OCI-LY3 (cell line): ENCODE data around the gene MACROD1.

Experiments
- H2AFZ ChIP-seq: fragments of 200-600, 300-600 bp; shearing (Covaris generic); 2 replicates; pipeline ENCODE4 v1.6.0; 2014; ENCODE audit warnings: antibody characterized with exemption, low read depth, low read length
- H3K27ac ChIP-seq: fragments of 200-600, 300-600 bp; sonication (generic); 2 replicates; pipeline ENCODE4 v1.5.1; 2014; ENCODE audit warnings: mild to moderate bottlenecking, low read length, moderate library complexity, mixed read lengths
- H3K27me3 ChIP-seq: fragments of 200-600, 300-600 bp; sonication (generic); 2 replicates; pipeline ENCODE4 v1.6.1; 2014; ENCODE audit warnings: low read depth, low read length, mixed read lengths
- H3K36me3 ChIP-seq: fragments of 200-600, 300-600 bp; sonication (generic); replicated peaks from 2 replicates; pipeline ENCODE3; 2014; ENCODE audit warnings: low read depth, low read length, mixed read lengths
- H3K4me1 ChIP-seq: fragments of 300-600, 200-600 bp; sonication (generic); 2 replicates; pipeline ENCODE4 v1.6.1; 2014; ENCODE audit warnings: low read length, mixed read lengths
- H3K4me2 ChIP-seq: fragments of 200-600, 300-600 bp; sonication (generic); 2 replicates; pipeline ENCODE4 v1.6.1; 2014; ENCODE audit warnings: low read length, mixed read lengths
- H3K4me3 ChIP-seq: fragments of 300-600, 200-600 bp; sonication (generic); 2 replicates; pipeline ENCODE4 v1.5.1; 2014; ENCODE audit warnings: antibody characterized with exemption, mild to moderate bottlenecking, low read length, moderate library complexity
- H3K79me2 ChIP-seq: fragments of 300-600, 200-600 bp; shearing (Covaris generic); 2 replicates; pipeline ENCODE4 v1.6.1; 2014; ENCODE audit warnings: mild to moderate bottlenecking, low read length, mixed read lengths
- H3K9ac ChIP-seq: fragments of 300-600, 200-600 bp; shearing (Covaris generic); 2 replicates; pipeline ENCODE4 v1.6.0; 2014; ENCODE audit warnings: mild to moderate bottlenecking, low read length, moderate library complexity
- H3K9me3 ChIP-seq: fragments of 200-600, 300-600 bp; shearing (Covaris generic); 2 replicates; pipeline ENCODE4 v1.6.1; 2014; ENCODE audit warnings: low read length, mixed read lengths; ENCODE audit not compliant: insufficient read depth
- H4K20me1 ChIP-seq: fragments of 200-600, 300-600 bp; sonication (generic); 2 replicates; pipeline ENCODE4 v1.6.1; 2016; ENCODE audit warnings: low read length, mixed read lengths; ENCODE audit not compliant: insufficient read depth
- CTCF ChIP-seq: fragments of 200-600, 300-600 bp; sonication (generic); IDR thresholded peaks from 2 replicates; pipeline ENCODE4 v1.5.1; 2014; ENCODE audit warnings: antibody characterized with exemption, low read length, low read depth
- EZH2phosphoT487 ChIP-seq: fragments of 200-600 bp; shearing (Covaris generic); IDR thresholded peaks from 2 replicates; pipeline ENCODE4 v1.6.1; 2018; ENCODE audit warnings: antibody characterized with exemption, mixed run types, low read depth

MACROD1 gene

GRCh38 chr11:64099436-64099835 is 66.5 kb downstream of the MACROD1 start:
- H3K27ac ChIP-seq, result no peak overlapping the region
- H3K4me3 ChIP-seq, result no peak overlapping the region
- no peaks in the 10 kb centered on the region for H3K9me3 ChIP-seq
- H3K36me3 ChIP-seq, result no peaks in the 10 kb centered on the region
- no peaks in the 10 kb centered on the region for H3K79me2 ChIP-seq
- no peaks in the 10 kb centered on the region for H4K20me1 ChIP-seq
- H3K9ac ChIP-seq, result no peak overlapping the region
- no peak overlapping the region for H2AFZ ChIP-seq
- H3K4me1 ChIP-seq, result no peaks in the 10 kb centered on the region
- no peak overlapping the region for H3K4me2 ChIP-seq
- TF ChIP-seq CTCF (no peak), EZH2phosphoT487 (no peak)
- no peaks in the 10 kb centered on the region; the same call in 1 of the 2 replicates for H3K27me3 ChIP-seq

- Histone ChIP-seq H4K20me1 (no peaks in the 10 kb centered on the region), H3K4me2 (no peak overlapping the region), H3K9me3 (no peaks in the 10 kb centered on the region), H3K4me3 (no peak overlapping the region), H2AFZ (no peak overlapping the region), H3K4me1 (no peaks in the 10 kb centered on the region), H3K9ac (no peak overlapping the region), H3K27ac (no peak overlapping the region), H3K36me3 (no peaks in the 10 kb centered on the region), H3K79me2 (no peaks in the 10 kb centered on the region), H3K27me3 (no peaks in the 10 kb centered on the region; the same call in 1 of the 2 replicates)
- TF ChIP-seq EZH2phosphoT487, result no peak
- no peak for TF ChIP-seq CTCF
Observed at GRCh38 chr11:64098318-64098831, 67.5 kb downstream of the MACROD1 start.

DNA sequence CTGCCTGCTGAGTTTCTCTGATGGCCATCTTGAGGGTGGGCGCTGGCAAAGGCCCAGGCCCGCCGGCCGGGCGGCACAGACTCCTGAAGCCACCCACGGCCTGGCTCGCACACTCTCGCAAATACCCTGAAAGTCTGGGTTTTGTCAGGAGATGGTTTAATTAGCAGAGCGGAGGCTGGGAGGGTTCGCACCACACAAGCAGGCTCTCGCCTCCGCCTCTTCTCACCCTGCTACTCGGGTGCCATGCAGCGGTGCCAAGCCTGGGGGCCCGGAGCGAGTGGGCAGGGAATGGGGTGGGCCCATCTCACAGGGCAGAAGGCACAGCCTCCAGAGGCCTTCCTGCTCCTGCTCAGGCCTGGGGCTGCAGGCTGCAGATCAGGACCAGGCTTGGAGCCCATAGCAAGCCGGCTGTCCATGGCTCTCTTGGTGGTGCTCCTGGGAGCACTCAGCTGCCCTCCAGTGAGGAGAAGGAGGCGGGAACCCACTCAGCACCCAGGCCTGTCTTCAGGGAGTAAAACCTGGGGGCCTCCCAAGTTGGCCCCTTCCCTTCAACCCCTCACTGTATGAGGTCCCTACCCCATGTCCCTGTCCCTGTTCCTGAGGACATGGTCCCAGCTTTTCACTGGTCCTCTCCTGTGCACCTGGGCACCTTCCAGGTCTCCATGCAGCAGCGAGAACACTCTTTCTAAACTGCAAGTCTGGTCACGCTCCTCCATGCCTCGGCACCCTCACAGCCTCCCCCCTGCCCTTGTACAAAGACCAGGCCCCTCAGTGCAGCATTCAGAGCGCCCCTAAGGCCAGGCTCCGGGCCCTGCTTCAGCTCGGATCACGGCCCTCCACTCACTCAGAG is 68.2 kb downstream of the MACROD1 start:
- TF ChIP-seq CTCF (no peak), EZH2phosphoT487 (no peak)
- no peaks in the 10 kb centered on the region for H4K20me1 ChIP-seq
- H3K4me3 ChIP-seq, result no peak overlapping the region
- H3K4me1 ChIP-seq, result no peaks in the 10 kb centered on the region
- H3K9me3 ChIP-seq, result no peaks in the 10 kb centered on the region
- no peak overlapping the region for H2AFZ ChIP-seq
- H3K27me3 ChIP-seq, result no peaks in the 10 kb centered on the region; the same call in 1 of the 2 replicates
- no peak overlapping the region for H3K27ac ChIP-seq
- H3K9ac ChIP-seq, result no peak overlapping the region
- no peak overlapping the region for H3K4me2 ChIP-seq
- H3K36me3 ChIP-seq, result no peaks in the 10 kb centered on the region
- H3K79me2 ChIP-seq, result no peaks in the 10 kb centered on the region

DNA sequence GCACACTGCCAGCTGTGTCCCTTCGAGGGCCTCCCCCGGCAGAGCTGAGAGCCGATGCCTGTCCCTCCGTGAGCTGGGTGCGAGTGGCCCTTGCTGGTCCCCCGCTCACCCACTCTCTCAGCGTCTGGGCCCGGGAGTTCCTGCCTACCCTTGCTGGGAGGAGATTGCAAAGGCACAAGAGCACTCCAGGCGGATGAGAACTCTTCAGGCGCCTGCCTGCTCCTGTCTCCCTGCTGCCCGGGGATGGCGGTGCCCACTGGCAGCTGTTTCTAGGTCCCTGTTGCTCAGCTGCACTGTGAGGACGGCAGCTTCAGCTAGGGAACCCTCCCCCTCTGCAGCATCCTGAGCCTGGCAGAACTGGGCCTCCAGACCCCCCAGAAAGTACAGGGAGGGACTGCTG is 69.1 kb downstream of the MACROD1 start:
- no peaks in the 10 kb centered on the region for H3K79me2 ChIP-seq
- no peaks in the 10 kb centered on the region for H3K4me1 ChIP-seq
- TF ChIP-seq EZH2phosphoT487 (no peak), CTCF (no peak)
- no peak overlapping the region for H2AFZ ChIP-seq
- H3K9ac ChIP-seq, result no peak overlapping the region
- H3K4me2 ChIP-seq, result no peak overlapping the region
- H3K27me3 ChIP-seq, result no peaks in the 10 kb centered on the region; the same call in 1 of the 2 replicates
- H3K9me3 ChIP-seq, result no peaks in the 10 kb centered on the region
- no peaks in the 10 kb centered on the region for H4K20me1 ChIP-seq
- no peak overlapping the region for H3K27ac ChIP-seq
- no peak overlapping the region for H3K4me3 ChIP-seq
- no peaks in the 10 kb centered on the region for H3K36me3 ChIP-seq
